ENCODE measurements around the gene P4HB.

The P4HB gene

DNA sequence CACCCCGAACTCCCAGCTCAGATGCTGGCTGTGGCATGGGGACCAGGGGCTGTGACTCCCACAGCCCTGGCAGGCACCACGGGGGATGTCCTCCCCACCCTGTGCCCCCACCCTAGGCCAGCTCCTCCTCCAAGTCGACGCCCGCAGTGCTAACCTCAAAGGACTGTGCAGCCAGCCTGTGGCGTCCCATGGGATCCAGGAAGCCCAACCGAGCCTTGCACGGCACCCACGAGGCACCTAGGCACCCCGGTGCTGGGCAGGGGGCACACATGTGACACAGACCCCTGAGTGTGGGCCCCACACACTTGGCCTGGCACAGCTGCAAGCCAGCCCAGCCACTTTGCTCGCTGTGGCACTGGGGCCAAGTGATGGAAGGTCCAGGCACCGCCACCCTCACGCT lies 52.5 kb downstream of the P4HB start:
- DNase-seq: no peak

DNA sequence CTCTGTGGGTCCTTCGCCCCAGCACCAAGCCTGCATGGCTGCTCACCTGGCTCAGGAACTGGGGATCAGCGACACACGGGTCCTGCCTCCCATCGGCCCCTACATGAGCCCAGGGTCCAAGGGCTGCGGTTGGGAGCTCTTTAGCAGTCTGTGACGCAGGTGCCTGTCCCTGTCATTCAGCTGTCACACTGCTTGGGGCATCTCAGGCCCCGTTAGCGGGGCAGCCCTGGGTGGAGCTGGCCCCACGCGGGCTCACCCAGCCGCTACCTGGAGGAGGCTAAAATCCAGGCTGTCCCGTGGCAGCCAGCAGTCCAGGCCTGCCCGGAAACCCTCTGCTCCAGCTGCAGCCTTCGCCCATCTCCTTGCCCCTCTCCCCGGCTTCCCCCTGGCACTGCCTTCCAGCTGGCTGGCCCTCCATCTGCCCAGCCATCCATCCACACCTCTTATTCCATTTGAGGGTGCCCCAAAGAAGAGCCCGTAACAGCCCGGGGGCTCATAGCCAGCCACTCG lies 53.1 kb downstream of the P4HB start:
- no peak for DNase-seq

GRCh38 chr17:81806461-81807209 lies 53.7 kb downstream of the P4HB start:
- DNase-seq: no peak

GRCh38 chr17:81805707-81806460 lies 54.5 kb downstream of the P4HB start:
- no peak for DNase-seq

DNA sequence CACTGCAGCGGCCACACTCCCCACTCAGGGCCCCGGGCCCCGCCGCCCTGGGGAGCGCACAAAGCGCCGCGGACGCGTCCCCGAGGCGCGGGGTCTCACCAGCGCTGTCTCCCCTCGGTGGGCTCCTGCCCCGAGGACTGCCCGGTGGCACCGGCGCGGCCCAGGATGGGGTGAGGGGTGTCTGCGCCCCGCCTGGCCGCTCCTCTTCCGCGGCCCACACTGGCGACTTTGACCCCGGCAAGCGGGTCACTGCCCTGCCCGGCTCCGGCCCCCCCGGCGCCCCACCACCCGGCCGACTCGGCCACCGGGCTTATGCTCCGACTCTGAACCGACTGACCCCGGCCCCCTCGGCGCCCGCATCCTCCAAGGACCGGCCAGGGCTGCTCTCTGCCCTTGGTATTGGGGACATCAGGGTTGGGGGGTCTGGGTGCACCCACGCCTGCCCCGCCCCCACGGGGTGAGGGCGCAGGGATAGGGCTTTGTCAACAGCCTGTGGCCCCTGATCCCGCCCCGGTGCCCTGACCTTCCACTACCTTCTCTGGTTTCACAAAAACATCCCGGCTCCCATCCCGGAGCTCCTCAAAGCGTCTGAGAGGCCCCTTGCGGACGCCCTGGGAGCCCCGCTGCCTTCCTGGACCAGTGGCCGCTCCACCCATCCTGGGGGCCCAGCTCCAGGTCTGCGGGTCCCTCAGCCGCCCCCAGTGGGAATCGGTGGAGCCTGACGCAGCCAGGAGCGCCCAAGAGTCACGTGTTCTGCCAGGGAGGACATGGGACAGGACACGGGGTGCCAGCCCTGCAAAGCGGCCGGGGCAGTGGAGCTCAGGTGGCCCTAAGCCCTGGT lies 55.6 kb downstream of the P4HB start:
- DNase-seq: no peak

DNA sequence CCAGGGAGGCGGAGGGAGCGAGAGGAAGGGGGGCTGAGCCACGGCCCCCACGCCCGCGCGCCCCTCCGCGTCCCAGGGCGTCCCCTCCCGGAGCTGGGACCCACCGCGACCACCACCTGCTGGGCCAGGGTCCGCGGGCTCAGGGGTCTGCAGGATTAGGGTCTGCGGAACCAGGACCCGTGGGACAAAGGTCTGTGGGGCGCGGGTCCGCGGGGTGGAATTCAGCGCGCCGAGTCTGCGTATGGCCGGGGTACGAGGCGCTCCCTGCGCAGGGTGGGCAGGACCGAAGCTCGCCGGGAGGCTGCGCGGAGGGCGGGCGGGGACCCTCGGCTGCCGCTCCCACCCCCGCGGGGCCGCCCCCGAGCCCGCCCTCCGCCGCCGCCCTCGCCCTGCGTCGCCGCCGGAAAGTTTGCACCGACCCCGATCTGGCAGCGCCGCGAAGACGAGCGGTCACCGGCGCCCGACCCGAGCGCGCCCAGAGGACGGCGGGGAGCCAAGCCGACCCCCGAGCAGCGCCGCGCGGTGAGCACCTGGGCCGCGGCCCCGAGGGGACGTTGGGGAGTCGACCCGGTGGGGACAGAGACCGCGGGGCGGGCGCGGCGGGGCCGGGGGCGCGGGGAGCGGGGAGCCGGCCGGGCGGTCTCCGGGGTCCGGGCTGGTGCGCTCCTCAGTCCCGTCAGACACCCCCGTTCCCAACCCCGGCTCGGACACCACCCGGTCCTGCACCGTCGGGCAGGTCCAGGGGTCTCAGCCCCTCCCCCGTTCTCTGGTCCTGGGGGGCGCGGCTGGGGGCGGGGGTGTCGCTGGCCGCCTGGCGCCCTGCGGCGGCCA lies 56.4 kb downstream of the P4HB start, which contains the start of gene GCGR:
GCGR (plus strand) TSS at position 423 of the 831 bp plus-strand sequence. CDS start 4,869 bp downstream, outside the sequence.
- DNase-seq: no peak

DNA sequence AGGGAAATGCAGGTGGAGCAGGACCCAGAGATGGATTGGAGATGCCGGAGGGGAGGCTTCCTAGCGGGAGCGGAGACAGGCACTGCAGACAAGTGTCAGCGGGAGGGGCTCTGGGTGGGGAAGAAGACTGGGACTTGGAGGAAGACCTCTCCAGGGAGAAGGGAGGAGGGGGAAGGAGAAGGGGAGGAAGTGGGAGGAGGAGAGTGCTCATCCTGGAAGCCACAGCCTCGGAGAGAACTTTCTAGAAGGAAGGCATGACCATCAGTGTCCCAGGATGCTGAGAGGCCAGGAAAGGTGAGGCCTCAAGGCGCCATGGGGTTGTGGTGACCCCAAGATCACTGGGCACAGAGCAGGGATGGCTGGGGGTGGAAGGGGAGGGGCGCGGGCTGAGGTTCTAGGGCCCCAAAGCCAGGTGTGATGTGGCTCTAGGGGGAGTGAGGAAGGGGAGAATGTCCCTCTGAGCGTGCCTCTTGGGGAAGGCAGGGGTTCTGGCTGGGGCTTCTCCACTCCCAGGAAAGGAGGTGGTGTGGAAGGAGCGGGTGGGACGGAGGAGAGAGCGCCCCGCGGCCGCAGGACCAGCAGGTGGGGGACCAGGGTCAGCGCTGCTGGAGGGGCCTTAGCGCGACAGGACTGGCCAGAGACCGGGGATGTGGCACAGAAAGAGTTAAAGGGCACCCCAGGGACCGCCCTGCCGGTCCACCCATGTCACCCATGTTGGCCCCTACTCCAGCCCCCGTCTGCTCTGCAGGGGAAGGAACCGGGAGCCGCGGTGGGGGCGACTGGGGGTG lies 57.3 kb downstream of the P4HB start:
- DNase-seq: no peak

DNA sequence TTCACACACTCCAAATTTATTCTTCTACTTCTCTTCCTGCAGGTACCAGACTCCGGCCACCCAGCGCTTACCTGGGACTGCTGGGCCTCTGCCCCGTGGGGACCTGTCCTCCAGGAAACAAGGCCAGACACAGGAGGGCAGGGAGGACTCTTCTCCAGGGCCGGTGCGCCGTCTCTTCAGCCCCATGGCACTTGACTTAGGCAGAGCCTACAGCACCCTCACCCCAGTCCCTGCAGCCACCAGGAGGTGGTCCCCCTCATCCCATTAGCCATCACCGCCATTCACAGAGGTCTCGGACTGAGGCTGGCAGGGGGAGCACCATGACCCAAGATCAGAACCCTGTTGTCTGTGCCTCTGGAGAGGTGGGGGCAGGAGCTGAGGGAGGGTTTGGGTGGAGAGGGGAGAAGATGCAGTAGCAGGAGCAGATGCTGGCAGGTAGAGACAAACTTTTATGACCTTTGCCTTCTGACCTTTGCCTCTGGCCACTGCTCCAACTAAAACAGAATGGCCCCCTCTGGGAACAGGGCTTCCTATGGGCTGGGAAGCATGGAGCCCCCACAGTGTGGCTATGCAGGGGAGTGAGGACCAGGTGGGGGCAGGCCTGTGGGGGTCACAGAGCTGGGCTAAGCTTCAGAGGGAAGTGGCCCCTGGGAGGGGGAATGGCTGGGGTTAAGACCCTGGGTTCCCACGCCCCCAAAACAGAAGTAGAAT lies 58.1 kb downstream of the P4HB start:
- no peak for DNase-seq

DNA sequence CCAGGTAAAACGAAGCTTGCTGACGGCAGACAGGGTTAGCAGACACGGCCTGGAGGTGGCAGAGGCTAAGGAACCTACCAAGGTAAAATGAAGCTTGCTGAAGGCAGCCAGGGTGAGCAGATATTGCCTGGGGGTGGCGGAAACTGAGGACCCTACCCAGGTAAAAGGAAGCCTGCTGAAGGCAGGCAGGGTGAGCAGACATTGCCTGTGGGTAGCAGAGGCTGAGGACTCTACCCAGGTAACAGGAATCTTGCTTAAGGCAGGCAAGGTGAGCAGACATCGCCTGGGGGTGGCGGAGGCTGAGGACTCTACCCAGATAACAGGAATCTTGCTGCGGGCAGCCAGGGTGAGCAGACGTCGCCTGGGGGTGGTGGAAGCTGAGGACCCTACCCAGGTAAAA lies 59.0 kb downstream of the P4HB start:
- DNase-seq: no peak

DNA sequence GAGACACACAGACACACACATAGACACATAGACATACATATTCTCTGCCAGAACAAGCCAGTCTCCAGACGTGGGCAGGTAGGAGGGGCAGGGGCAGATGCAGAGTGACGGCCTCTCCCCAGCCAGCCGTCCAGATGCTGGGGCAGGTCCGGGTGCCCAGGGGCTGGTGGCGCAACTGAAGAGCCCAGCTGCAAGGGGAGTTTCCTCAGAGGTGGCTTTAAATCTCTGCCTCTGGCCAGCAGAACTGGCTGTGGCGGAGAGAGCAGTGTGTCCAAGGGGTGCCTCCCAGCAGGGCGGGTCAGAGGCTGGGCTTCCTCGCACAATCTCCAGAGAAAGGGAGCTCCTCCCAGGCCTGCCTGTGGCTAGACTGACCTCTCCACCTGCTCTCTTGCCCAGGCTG lies 65.8 kb downstream of the P4HB start:
- DNase-seq: no peak

- no peak for DNase-seq
These were observed 66.3 kb downstream of the P4HB start for GRCh38 chr17:81794074-81794476.

Measured in activated CD4-positive, CD25-positive, alpha-beta regulatory T cell treated with anti-CD3 and anti-CD28 coated beads, Interleukin-2, amount 50 U/mL, for 72 hours (primary cell).